ENCODE results near the gene SIPA1L3. TPM values are rescaled to one million over a fixed set of nuclear protein-coding genes. Genes with fewer than 3 reads are reported as not detected.

SIPA1L3 gene
- total and polyA plus RNA-seq, 2 donors from 2014 or later = 5.8 to 61.7 TPM

DNA sequence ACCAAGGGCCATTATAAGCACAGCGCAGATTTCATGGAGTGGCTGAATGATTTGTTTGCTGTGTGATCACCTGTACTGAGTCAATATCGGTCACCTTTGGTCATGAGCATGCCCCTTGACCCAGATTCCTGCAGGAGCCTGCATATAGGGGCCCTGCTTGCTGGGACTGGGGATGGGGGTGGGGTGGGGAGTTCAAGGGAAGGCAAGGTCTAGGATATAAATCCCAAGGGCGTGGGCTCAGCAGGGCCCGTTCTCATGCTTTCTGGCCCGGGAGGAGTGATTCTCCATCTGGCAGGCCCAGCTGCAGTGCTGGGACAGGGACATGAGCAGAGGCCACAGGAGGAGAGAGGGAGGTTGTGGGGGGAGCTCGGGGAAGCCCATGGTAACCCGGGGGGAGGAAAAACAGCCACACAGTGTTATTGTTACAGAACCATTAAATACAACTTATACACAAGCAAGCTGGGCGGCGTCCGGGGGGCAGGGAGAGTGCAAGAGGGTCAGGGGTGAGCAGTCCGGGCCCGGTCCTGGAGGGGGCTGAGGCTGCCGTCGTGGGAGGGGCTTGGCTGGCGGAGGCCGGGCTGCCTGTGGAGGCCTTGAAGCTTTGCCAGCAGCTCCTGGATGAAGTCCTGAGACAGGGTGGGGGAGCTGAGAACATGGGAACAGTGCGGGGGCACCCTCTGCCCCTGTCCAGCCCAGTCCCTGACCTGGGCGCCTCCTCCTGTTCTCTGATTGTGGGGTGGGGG lies 344.0 kb downstream of the SIPA1L3 start:
- peaks cover 0 to 9% (median 4%) of the 10 kb centered on the region in 3 donors for H3K4me1 ChIP-seq (ENCODE audit: control insufficient read depth in 2 of 3, insufficient read depth in 2 of 3, low read depth in 1 of 3, low read length in 3 of 3)
- intact Hi-C loops (cut with DNase I) = no loop called here
- H3K36me3 ChIP-seq (ENCODE audit: control insufficient read depth in 2 of 3, insufficient read depth in 3 of 3, low read length in 3 of 3) = no peaks in the 10 kb centered on the region
- DNase-seq (peak; percentile 67 to 96 (median 83)), FAIRE-seq (no peak)
- H3K4me3 ChIP-seq (ENCODE audit: low read length in 3 of 3) = peak overlapping the region in 2 of 3 donors; percentile 19 to 45
- TF ChIP-seq, protein P1, sequence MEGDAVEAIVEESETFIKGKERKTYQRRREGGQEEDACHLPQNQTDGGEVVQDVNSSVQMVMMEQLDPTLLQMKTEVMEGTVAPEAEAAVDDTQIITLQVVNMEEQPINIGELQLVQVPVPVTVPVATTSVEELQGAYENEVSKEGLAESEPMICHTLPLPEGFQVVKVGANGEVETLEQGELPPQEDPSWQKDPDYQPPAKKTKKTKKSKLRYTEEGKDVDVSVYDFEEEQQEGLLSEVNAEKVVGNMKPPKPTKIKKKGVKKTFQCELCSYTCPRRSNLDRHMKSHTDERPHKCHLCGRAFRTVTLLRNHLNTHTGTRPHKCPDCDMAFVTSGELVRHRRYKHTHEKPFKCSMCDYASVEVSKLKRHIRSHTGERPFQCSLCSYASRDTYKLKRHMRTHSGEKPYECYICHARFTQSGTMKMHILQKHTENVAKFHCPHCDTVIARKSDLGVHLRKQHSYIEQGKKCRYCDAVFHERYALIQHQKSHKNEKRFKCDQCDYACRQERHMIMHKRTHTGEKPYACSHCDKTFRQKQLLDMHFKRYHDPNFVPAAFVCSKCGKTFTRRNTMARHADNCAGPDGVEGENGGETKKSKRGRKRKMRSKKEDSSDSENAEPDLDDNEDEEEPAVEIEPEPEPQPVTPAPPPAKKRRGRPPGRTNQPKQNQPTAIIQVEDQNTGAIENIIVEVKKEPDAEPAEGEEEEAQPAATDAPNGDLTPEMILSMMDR (IDR thresholded peaks at IDR 0.05; ENCODE audit: borderline replicate concordance, extremely low read depth, insufficient read depth) = no peak
- no peaks in the 10 kb centered on the region for H3K9me3 ChIP-seq (ENCODE audit: control insufficient read depth in 2 of 3, insufficient read depth in 1 of 3, low read length in 3 of 3)
- H3K9ac ChIP-seq (ENCODE audit: low read length in 3 of 3) = peak overlapping the region in 1 of 3 donors; percentile 41
- peak overlapping the region; percentile 83 to 89 for H3K27ac ChIP-seq (ENCODE audit: low read depth in 2 of 2, low read length in 2 of 2)
- no peaks in the 10 kb centered on the region for H3K27me3 ChIP-seq (ENCODE audit: control insufficient read depth, insufficient read depth, low read length)

DNA sequence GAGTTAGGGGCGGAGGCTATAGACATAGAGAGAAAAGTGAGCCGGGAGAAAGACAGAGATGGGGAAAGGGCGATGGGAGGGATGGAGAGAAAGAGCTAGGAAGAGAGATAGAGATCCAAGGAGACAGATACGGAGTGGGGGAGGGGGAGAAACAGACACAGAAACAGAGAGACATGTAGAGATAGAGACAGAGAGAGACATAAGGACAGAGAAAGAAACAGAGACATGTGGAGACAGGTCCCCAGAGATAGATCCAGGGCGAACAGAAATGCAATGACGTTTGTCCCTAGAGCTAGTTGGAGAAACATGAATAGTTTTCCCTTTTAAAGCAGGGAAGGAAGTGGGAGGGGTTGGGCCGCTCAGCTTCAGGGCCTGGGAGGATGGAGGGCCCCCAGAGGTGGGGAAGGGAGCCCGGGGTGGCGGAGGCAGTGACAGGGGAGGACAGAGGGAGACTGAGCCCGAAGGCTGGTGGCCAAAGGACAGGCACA lies 344.6 kb downstream of the SIPA1L3 start:
- intact Hi-C loops (cut with DNase I) = no loop called here
- peak overlapping the region in 2 of 3 donors; percentile 19 to 45 for H3K4me3 ChIP-seq (ENCODE audit: low read length in 3 of 3)
- no peak for FAIRE-seq
- no peaks in the 10 kb centered on the region for H3K36me3 ChIP-seq (ENCODE audit: control insufficient read depth in 2 of 3, insufficient read depth in 3 of 3, low read length in 3 of 3)
- peak overlapping the region; percentile 83 to 89 for H3K27ac ChIP-seq (ENCODE audit: low read depth in 2 of 2, low read length in 2 of 2)
- H3K9ac ChIP-seq (ENCODE audit: low read length in 3 of 3) = peak overlapping the region in 2 of 3 donors; percentile 46 to 55
- peak in 4 of 5 donors; percentile 25 to 93 (median 64) for DNase-seq
- peaks cover 0 to 9% (median 4%) of the 10 kb centered on the region in 3 donors for H3K4me1 ChIP-seq (ENCODE audit: control insufficient read depth in 2 of 3, insufficient read depth in 2 of 3, low read depth in 1 of 3, low read length in 3 of 3)
- no peaks in the 10 kb centered on the region for H3K9me3 ChIP-seq (ENCODE audit: control insufficient read depth in 2 of 3, insufficient read depth in 1 of 3, low read length in 3 of 3)
- no peaks in the 10 kb centered on the region for H3K27me3 ChIP-seq (ENCODE audit: control insufficient read depth, insufficient read depth, low read length)
- TF ChIP-seq, protein P1 (IDR thresholded peaks at IDR 0.05; ENCODE audit: borderline replicate concordance, extremely low read depth, insufficient read depth) = no peak

DNA sequence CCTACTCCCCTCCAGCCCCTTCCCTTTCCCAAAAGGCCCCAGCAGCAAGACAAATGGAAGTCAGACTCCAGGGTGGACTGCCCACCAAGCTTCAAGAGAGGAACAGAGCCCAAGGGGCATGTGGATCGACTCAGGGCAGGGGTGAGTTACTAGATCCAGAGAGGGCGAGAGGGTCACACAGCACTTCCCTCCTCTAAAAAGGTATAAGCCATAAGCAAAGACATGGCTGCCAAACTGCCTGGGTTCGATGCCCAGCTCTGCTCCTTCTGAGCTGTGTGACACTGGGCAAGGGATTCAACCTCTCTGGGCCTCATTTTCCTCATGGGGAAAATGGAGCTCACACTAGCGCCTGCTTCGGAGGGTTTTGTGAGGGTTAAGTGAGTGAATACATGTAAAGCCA lies 345.4 kb downstream of the SIPA1L3 start:
- FAIRE-seq (no peak), DNase-seq (no peak)
- H3K4me3 ChIP-seq (ENCODE audit: low read length in 3 of 3) = peak overlapping the region in 2 of 3 donors; percentile 6 to 19
- no peaks in the 10 kb centered on the region for H3K9me3 ChIP-seq (ENCODE audit: control insufficient read depth in 2 of 3, insufficient read depth in 1 of 3, low read length in 3 of 3)
- H3K27ac ChIP-seq (ENCODE audit: low read depth in 2 of 2, low read length in 2 of 2) = peak overlapping the region; percentile 83 to 89
- intact Hi-C loops (cut with DNase I) = no loop called here
- peaks cover 0 to 9% (median 4%) of the 10 kb centered on the region in 3 donors for H3K4me1 ChIP-seq (ENCODE audit: control insufficient read depth in 2 of 3, insufficient read depth in 2 of 3, low read depth in 1 of 3, low read length in 3 of 3)
- TF ChIP-seq, protein P1 (IDR thresholded peaks at IDR 0.05; ENCODE audit: borderline replicate concordance, extremely low read depth, insufficient read depth) = no peak
- peak overlapping the region in 2 of 3 donors; percentile 8 to 46 for H3K9ac ChIP-seq (ENCODE audit: low read length in 3 of 3)
- no peaks in the 10 kb centered on the region for H3K27me3 ChIP-seq (ENCODE audit: control insufficient read depth, insufficient read depth, low read length)
- H3K36me3 ChIP-seq (ENCODE audit: control insufficient read depth in 2 of 3, insufficient read depth in 3 of 3, low read length in 3 of 3) = no peaks in the 10 kb centered on the region
